ENCODE data around the gene AP5Z1. TPM values are rescaled to one million over a fixed set of nuclear protein-coding genes. Genes with fewer than 3 reads are reported as not detected.

AP5Z1 gene
- total RNA-seq, 1 experiment from 2014 or later, result 38.3 TPM

DNA sequence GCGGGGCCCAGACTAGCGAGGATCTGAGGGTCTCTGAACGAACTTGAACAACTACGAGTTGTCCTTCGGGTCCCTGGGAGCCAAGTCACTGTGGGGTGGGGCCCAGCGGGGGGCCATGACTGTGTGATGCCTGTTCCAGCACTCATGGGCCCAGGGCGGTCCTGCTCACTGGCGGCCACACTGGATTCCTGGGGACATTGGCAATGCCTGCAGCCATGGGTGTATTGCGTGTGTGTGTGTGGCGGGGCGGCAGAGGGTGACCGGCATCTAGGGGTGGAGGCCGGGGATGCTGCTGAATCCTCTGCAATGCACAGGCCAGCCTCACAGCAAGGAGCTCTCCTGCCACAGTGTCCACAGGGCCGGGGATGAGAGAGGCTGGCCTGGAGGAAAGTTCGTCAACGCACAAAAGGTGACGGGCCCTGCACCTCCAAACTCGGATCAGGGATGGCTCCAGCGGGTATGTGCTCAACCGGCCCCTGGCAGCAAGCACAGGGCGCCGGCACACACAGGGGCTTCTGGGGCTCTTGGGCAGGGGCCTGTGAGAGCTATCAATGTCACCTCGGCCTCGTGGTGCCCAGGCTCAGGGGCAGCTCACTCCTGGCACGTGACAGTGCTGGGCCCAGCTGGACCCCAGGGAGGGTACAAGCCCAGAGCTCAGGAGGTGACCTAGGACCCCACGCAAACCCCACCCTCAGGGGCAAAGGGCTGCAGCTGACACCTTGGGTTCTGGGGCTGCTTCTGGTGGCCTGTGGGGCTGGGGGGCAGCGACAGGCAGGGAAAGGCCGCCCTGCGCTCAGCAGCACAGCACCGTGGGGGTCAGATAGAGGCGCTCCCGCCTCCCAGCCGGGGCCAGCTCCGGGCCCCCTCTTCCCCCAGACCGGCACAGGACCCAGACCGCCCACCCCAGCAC lies 58.5 kb downstream of the AP5Z1 start:
- DNase-seq, result no peak
- Histone ChIP-seq H3T11ph (ENCODE audit: low read length) (no peak overlapping the region), H2BK15ac (ENCODE audit: low read depth, low read length) (no peak overlapping the region), H4K91ac (ENCODE audit: insufficient read length, low read depth, low read length) (no peak overlapping the region), H3K4me1 (ENCODE audit: insufficient read depth, low read length) (no peaks in the 10 kb centered on the region), H3K23me2 (ENCODE audit: insufficient read length, low read depth, low read length, poor library complexity, severe bottlenecking) (no peaks in the 10 kb centered on the region), H2BK5ac (ENCODE audit: insufficient read length, low read length) (no peak overlapping the region), H2BK12ac (ENCODE audit: insufficient read length, low read depth, low read length) (no peak overlapping the region), H3K14ac (ENCODE audit: insufficient read depth, low read length) (no peak overlapping the region), H4K8ac (replicated peaks; ENCODE audit: insufficient read length, low read depth, low read length) (no peak overlapping the region), H3K9ac (ENCODE audit: extremely low read depth, insufficient read length, low read length) (no peak overlapping the region), H3K4ac (ENCODE audit: low read depth, low read length) (no peak overlapping the region), H3K79me2 (ENCODE audit: insufficient read depth, low read length) (no peaks in the 10 kb centered on the region), H2AK5ac (ENCODE audit: insufficient read length, low read length) (no peak overlapping the region), H3K23ac (ENCODE audit: insufficient read length, low read depth, low read length) (no peak overlapping the region), H4K20me1 (ENCODE audit: control insufficient read depth, insufficient read depth, insufficient read length) (no peaks in the 10 kb centered on the region), H2BK120ac (ENCODE audit: low read depth, low read length, poor library complexity, severe bottlenecking) (no peak overlapping the region), H3K27me3 (ENCODE audit: insufficient read depth, low read length) (no peaks in the 10 kb centered on the region), H3K18ac (ENCODE audit: insufficient read length, low read depth, low read length) (no peak overlapping the region), H3K27ac (ENCODE audit: insufficient read length, low read depth, low read length) (no peak overlapping the region), H3K56ac (ENCODE audit: insufficient read length, low read depth, low read length) (no peak overlapping the region), H2BK20ac (ENCODE audit: low read depth, low read length, poor library complexity, severe bottlenecking) (no peak overlapping the region), H3K4me2 (ENCODE audit: insufficient read depth, insufficient read length, low read length) (no peak overlapping the region), H3K9me3 (ENCODE audit: control insufficient read depth, low read depth, low read length) (no peaks in the 10 kb centered on the region), H3K79me1 (ENCODE audit: insufficient read depth, low read depth, low read length, poor library complexity, severe bottlenecking) (no peaks in the 10 kb centered on the region), H2AFZ (ENCODE audit: low read length) (no peak overlapping the region), H4K5ac (ENCODE audit: insufficient read length, low read depth, low read length) (no peak overlapping the region)
- Mint-ChIP-seq H3K27ac (no peak overlapping the region), H3K36me3 (ENCODE audit: insufficient read depth in 1 of 3, low read depth in 3 of 3) (peaks cover 0 to 3% (median 3%) of the 10 kb centered on the region in 3 experiments; a peak in 1 of 7 replicates), H3K9me3 (no peaks in the 10 kb centered on the region), H3K4me3 (no peak overlapping the region), H3K4me1 (peaks cover 3 to 13% of the 10 kb centered on the region in 2 experiments), H3K27me3 (ENCODE audit: low read depth) (no peaks in the 10 kb centered on the region; the same call in 1 of the 2 replicates)
- WGBS (ENCODE audit: extremely low coverage, insufficient read length, low lambda C conversion rate), result no CpG with 5 or more reads among the region's 36 CpGs
- TF ChIP-seq, protein P1, sequence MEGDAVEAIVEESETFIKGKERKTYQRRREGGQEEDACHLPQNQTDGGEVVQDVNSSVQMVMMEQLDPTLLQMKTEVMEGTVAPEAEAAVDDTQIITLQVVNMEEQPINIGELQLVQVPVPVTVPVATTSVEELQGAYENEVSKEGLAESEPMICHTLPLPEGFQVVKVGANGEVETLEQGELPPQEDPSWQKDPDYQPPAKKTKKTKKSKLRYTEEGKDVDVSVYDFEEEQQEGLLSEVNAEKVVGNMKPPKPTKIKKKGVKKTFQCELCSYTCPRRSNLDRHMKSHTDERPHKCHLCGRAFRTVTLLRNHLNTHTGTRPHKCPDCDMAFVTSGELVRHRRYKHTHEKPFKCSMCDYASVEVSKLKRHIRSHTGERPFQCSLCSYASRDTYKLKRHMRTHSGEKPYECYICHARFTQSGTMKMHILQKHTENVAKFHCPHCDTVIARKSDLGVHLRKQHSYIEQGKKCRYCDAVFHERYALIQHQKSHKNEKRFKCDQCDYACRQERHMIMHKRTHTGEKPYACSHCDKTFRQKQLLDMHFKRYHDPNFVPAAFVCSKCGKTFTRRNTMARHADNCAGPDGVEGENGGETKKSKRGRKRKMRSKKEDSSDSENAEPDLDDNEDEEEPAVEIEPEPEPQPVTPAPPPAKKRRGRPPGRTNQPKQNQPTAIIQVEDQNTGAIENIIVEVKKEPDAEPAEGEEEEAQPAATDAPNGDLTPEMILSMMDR (conservative IDR thresholded peaks at IDR 0.05), result no peak

Measured in H9 (cell line).